Breast epithelium (tissue), 3 donors: ENCODE data around the gene EPM2A.

Experiments used
- POLR2A ChIP-seq: fragments of 450-650 bp; IDR thresholded peaks from one replicate; pipeline ENCODE4 v1.6.1; 2016; ENCODE audit warnings: antibody characterized with exemption, mild to moderate bottlenecking, moderate library complexity
- POLR2AphosphoS5 ChIP-seq, 3 donors: sonication (generic); formaldehyde crosslinking; IDR thresholded peaks; one replicate each; pipeline ENCODE4 v1.6.1; 2017; ENCODE audit warnings: antibody characterized with exemption in 3 of 3
- TF ChIP-seq, protein P1 (sequence below), 3 donors: fragments of 450-650 bp; IDR thresholded peaks; one replicate each; pipeline ENCODE4 v1.5.1; 2016 to 2017; ENCODE audit warnings: antibody characterized with exemption in 3 of 3, mild to moderate bottlenecking in 3 of 3, moderate library complexity in 3 of 3

DNA sequence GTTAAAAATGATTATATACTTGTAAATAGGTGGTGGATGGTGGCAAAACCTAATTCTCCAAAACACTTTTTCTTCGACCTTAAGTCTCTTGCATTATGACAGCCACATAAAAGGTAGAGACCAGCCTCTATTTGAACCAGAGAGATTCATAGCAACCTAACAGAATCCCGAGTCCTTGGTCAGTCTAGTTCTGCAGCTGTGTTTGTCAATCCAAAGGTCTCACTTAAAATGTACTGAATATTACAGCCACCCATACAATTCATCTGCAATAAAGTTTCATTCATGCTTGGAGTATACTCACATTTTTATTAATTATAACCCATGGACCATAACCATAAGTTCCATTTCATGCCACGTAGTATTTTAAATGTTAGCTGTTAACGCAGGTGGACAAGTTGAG, 87.2 kb downstream of the EPM2A start:
- TF ChIP-seq POLR2A (no peak), POLR2AphosphoS5 (IDR thresholded peaks at IDR 0.05) (no peak)
- TF ChIP-seq, protein P1, sequence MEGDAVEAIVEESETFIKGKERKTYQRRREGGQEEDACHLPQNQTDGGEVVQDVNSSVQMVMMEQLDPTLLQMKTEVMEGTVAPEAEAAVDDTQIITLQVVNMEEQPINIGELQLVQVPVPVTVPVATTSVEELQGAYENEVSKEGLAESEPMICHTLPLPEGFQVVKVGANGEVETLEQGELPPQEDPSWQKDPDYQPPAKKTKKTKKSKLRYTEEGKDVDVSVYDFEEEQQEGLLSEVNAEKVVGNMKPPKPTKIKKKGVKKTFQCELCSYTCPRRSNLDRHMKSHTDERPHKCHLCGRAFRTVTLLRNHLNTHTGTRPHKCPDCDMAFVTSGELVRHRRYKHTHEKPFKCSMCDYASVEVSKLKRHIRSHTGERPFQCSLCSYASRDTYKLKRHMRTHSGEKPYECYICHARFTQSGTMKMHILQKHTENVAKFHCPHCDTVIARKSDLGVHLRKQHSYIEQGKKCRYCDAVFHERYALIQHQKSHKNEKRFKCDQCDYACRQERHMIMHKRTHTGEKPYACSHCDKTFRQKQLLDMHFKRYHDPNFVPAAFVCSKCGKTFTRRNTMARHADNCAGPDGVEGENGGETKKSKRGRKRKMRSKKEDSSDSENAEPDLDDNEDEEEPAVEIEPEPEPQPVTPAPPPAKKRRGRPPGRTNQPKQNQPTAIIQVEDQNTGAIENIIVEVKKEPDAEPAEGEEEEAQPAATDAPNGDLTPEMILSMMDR (IDR thresholded peaks at IDR 0.05): no peak
